Fibroblast of villous mesenchyme (primary cell): Measurements from ENCODE around the gene ATRNL1. TPM values are rescaled to one million over a fixed set of nuclear protein-coding genes. Genes with fewer than 3 reads are reported as not detected.
A peak's percentile ranks its signal among the peaks of the same experiment; 100 is the strongest.

Experiments
- DNase-seq: peaks from one replicate; pipeline ENCODE4 v3.0.0-alpha.2; 2010; ENCODE audit warnings: low read depth
- H3K4me3 ChIP-seq: 2 replicates; pipeline ENCODE4 v1.5.1; 2011; ENCODE audit warnings: low read depth, mild to moderate bottlenecking, low read length
- CTCF ChIP-seq: IDR thresholded peaks from 2 replicates; pipeline ENCODE4 v1.5.1; 2012; ENCODE audit warnings: low read depth, mild to moderate bottlenecking, low read length; ENCODE audit not compliant: insufficient read depth
- total RNA-seq: library from RNA; depleted of rRNA; stranded (reverse); fragments of >200 nt; gene quantifications from 2 replicates; pipeline ENCODE4 v1.2.3, GENCODE V29; 2012

Gene ATRNL1
- total RNA-seq, 1 donor, result 13.0 TPM

DNA sequence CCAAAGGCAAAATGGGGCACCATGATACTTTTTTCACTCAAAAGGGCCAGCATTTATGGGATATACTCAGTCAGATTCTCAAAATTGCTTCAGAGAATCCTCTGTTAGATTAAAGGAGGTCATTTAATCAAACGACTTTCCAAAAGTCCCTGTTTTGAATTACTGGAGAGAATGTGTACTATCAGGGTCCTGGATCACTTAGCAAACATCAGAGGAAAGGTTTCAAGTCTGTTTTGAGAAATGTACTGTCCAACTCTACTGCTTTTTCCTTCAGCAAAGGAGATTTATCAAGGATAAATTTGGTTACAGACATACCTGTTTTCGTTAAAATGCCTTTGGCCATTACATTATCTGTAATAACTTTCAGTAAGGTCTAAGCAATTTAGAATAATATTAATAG, 838.9 kb downstream of the ATRNL1 start:
- no peak for DNase-seq
- no peak overlapping the region for H3K4me3 ChIP-seq
- TF ChIP-seq CTCF, result no peak

GRCh38 chr10:115933098-115933497, 839.9 kb downstream of the ATRNL1 start:
- DNase-seq, result no peak
- no peak for TF ChIP-seq CTCF
- H3K4me3 ChIP-seq, result no peak overlapping the region

DNA sequence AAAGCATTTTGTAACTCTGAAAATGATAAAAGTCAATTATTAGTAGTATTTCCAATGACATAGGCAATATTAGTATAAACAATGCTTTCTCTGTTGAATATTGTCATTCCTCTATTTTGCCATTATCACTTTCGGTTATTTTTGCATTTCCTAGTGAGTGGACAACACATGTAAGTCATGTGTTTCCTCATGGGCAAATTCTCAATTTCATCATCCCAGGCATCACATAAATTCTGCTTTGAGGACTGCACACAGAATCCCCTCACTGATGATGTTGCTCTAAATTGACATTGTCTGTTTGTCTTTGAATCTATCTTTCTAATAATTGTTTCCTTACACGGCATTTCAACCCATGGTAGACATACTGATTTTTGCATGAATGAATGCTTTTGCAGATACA, 842.6 kb downstream of the ATRNL1 start:
- no peak for TF ChIP-seq CTCF
- H3K4me3 ChIP-seq, result no peak overlapping the region
- DNase-seq, result no peak

- no peak overlapping the region for H3K4me3 ChIP-seq
- no peak for TF ChIP-seq CTCF
- DNase-seq, result no peak
Measured at GRCh38 chr10:115936926-115937767, 844.0 kb downstream of the ATRNL1 start.

DNA sequence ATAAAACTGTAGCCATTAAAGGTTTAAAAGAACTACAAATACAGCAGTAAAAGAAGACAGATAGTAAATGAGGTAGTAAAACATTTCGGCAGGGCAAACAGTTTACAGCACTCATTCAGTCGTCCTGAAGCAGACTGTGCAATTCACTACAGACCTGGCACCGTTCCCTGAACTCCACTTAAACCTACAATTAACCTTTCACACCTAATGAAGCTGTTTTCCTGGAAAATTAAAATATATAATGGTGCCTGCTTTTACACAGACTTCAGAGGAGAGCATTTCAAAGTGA, 844.5 kb downstream of the ATRNL1 start:
- DNase-seq, result peak; percentile 49
- H3K4me3 ChIP-seq, result no peak overlapping the region
- TF ChIP-seq CTCF, result no peak

GRCh38 chr10:115939101-115939854, 846.1 kb downstream of the ATRNL1 start:
- no peak for TF ChIP-seq CTCF
- H3K4me3 ChIP-seq, result no peak overlapping the region
- no peak for DNase-seq
